MM.1S (cell line): ENCODE measurements around the gene CALCB.

ENCODE experiments used
- DNase-seq: peaks from one replicate; pipeline ENCODE4 v3.0.0-alpha.2; 2015
- H2AFZ ChIP-seq: fragments of 300-600 bp; sonication (generic); 2 replicates; pipeline ENCODE4 v1.6.0; 2016; ENCODE audit warnings: antibody characterized with exemption, low read length
- H3F3A ChIP-seq: fragments of 300-600 bp; sonication (generic); 2 replicates; pipeline ENCODE4 v1.6.1; 2016; ENCODE audit warnings: mild to moderate bottlenecking, antibody characterized with exemption, low read length, moderate library complexity, mixed read lengths; ENCODE audit not compliant: insufficient read depth
- H3K27ac ChIP-seq: fragments of 300-600 bp; sonication (generic); 2 replicates; pipeline ENCODE4 v1.5.1; 2016; ENCODE audit warnings: mild to moderate bottlenecking, low read length
- H3K27me3 ChIP-seq: fragments of 300-600 bp; sonication (generic); replicated peaks from 2 replicates; pipeline ENCODE4 v1.6.0; 2016; ENCODE audit warnings: low read length; ENCODE audit not compliant: insufficient read depth
- H3K36me3 ChIP-seq: fragments of 300-600 bp; sonication (generic); replicated peaks from 2 replicates; pipeline ENCODE4 v1.6.1; 2016; ENCODE audit warnings: mild to moderate bottlenecking, low read length, mixed read lengths; ENCODE audit not compliant: insufficient read depth
- H3K4me1 ChIP-seq: fragments of 300-600 bp; sonication (generic); 2 replicates; pipeline ENCODE4 v1.6.1; 2016; ENCODE audit warnings: low read length, mixed read lengths
- H3K4me2 ChIP-seq: fragments of 300-600 bp; sonication (generic); 2 replicates; pipeline ENCODE4 v1.6.0; 2016; ENCODE audit warnings: low read depth, low read length
- H3K4me3 ChIP-seq: fragments of 300-600 bp; sonication (generic); 2 replicates; pipeline ENCODE4 v1.5.1; 2016; ENCODE audit warnings: low read length, mixed read lengths
- H3K79me2 ChIP-seq: fragments of 300-600 bp; sonication (generic); 2 replicates; pipeline ENCODE4 v1.6.1; 2016; ENCODE audit warnings: mixed run types, low read length, mixed read lengths
- H3K9ac ChIP-seq: fragments of 300-600 bp; sonication (generic); 2 replicates; pipeline ENCODE4 v1.6.1; 2016; ENCODE audit warnings: low read length, mixed read lengths
- H3K9me2 ChIP-seq: fragments of 300-600 bp; sonication (generic); replicated peaks from 2 replicates; pipeline ENCODE4 v1.6.1; 2016; ENCODE audit warnings: mild to moderate bottlenecking, low read length, mixed read lengths; ENCODE audit not compliant: insufficient read depth
- H3K9me3 ChIP-seq: fragments of 300-600 bp; sonication (generic); replicated peaks from 2 replicates; pipeline ENCODE4 v1.6.1; 2016; ENCODE audit warnings: mild to moderate bottlenecking, low read length, mixed read lengths; ENCODE audit not compliant: insufficient read depth
- H4K20me1 ChIP-seq: fragments of 300-600 bp; sonication (generic); 2 replicates; pipeline ENCODE4 v1.6.1; 2016; ENCODE audit warnings: mild to moderate bottlenecking, low read length, moderate library complexity, mixed read lengths; ENCODE audit not compliant: insufficient read depth
- EZH2 ChIP-seq: fragments of 300-600 bp; sonication (generic); optimal IDR thresholded peaks from 2 replicates; pipeline ENCODE3; 2017; ENCODE audit warnings: low read depth, mild to moderate bottlenecking, antibody characterized with exemption, low read length, mixed read lengths
- EZH2phosphoT487 ChIP-seq: fragments of 300-600 bp; sonication (generic); IDR thresholded peaks from 2 replicates; pipeline ENCODE4 v1.6.1; 2018; ENCODE audit warnings: antibody characterized with exemption, low read length
- TF ChIP-seq, protein P1 (sequence below): fragments of 300-600 bp; sonication (generic); IDR thresholded peaks from 2 replicates; pipeline ENCODE4 v1.5.1; 2016; ENCODE audit warnings: antibody characterized with exemption, low read length, mixed read lengths

The CALCB gene

DNA sequence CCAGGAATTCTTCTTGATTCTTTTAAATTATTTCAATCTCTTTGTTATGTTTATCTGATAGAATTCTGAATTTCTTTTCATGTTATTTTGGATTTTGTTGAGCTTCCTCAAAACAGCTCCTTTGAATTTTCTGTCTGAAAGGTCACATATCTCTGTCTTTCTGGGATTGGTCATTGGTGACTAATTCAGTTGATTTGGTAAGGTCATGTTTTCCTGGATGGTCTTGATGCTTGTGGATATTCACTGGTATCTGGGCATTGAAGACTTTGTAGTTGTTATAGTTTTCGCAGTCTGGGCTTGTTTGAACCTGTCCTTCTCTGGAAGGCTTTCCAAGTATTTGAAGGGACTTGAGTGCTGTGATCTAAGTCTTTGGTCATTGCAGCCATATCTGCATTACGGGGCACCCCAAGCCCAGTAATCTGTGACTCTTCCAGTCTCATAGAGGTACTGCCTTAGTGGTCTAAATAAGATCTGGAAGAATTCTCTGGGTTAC, 22.4 kb downstream of the CALCB start:
- Histone ChIP-seq H3K4me3 (no peak overlapping the region), H3K27ac (no peak overlapping the region), H3K4me1 (no peaks in the 10 kb centered on the region), H3K4me2 (no peak overlapping the region), H4K20me1 (no peaks in the 10 kb centered on the region), H3K36me3 (no peaks in the 10 kb centered on the region), H3K9me3 (no peaks in the 10 kb centered on the region), H3F3A (no peaks in the 10 kb centered on the region), H3K9ac (no peak overlapping the region), H2AFZ (no peak overlapping the region), H3K9me2 (no peaks in the 10 kb centered on the region), H3K79me2 (no peaks in the 10 kb centered on the region), H3K27me3 (no peaks in the 10 kb centered on the region)
- TF ChIP-seq EZH2 = no peak
- TF ChIP-seq, protein P1, sequence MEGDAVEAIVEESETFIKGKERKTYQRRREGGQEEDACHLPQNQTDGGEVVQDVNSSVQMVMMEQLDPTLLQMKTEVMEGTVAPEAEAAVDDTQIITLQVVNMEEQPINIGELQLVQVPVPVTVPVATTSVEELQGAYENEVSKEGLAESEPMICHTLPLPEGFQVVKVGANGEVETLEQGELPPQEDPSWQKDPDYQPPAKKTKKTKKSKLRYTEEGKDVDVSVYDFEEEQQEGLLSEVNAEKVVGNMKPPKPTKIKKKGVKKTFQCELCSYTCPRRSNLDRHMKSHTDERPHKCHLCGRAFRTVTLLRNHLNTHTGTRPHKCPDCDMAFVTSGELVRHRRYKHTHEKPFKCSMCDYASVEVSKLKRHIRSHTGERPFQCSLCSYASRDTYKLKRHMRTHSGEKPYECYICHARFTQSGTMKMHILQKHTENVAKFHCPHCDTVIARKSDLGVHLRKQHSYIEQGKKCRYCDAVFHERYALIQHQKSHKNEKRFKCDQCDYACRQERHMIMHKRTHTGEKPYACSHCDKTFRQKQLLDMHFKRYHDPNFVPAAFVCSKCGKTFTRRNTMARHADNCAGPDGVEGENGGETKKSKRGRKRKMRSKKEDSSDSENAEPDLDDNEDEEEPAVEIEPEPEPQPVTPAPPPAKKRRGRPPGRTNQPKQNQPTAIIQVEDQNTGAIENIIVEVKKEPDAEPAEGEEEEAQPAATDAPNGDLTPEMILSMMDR = no peak
- no peak for TF ChIP-seq EZH2phosphoT487
- no peak for DNase-seq

DNA sequence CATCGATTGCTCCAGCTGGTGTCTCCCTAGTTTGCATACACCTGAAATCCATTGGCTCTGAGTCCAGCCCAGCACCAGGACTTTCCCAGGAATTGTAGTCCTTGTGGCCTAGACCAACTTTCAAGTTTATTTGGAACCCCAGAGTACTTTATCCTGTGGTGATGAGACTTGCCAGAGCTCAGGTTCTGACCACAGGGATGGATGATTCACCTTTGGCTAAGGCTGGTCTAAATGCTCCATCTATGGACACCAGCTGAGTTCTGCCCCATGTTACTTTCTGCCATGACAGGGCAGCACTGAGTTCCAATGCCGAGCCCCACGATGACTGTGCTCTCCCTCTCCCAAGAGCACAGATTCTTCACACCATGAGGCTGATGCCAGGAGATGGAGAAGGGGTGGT, 24.0 kb downstream of the CALCB start:
- no peaks in the 10 kb centered on the region for H3F3A ChIP-seq
- no peaks in the 10 kb centered on the region for H3K9me2 ChIP-seq
- H2AFZ ChIP-seq = no peak overlapping the region
- no peak overlapping the region for H3K9ac ChIP-seq
- no peaks in the 10 kb centered on the region for H3K79me2 ChIP-seq
- H3K9me3 ChIP-seq = no peaks in the 10 kb centered on the region
- H4K20me1 ChIP-seq = no peaks in the 10 kb centered on the region
- no peaks in the 10 kb centered on the region for H3K4me1 ChIP-seq
- H3K27me3 ChIP-seq = no peaks in the 10 kb centered on the region
- no peak overlapping the region for H3K27ac ChIP-seq
- no peak for DNase-seq
- no peak overlapping the region for H3K4me2 ChIP-seq
- TF ChIP-seq EZH2 (no peak), EZH2phosphoT487 (no peak)
- TF ChIP-seq, protein P1 = no peak
- H3K4me3 ChIP-seq = no peak overlapping the region
- H3K36me3 ChIP-seq = no peaks in the 10 kb centered on the region

DNA sequence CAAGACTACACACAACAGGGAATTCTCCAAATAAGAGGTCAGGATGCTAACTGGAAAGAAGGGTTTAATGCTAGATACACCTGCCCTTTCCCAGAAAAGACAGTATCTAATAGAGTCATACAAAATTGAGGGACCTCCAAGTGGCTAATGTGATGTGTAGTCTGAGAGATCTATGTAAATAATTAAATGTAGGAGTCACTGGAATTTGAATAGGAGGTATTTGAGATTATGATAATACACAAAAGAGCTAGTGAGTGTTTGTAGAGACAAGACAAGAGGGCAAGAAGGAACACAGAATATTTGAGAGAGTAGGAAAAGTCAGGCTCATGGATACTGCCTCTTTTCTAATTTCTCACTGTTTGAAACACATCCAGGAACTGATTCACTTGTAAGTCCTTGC, 25.9 kb downstream of the CALCB start:
- TF ChIP-seq EZH2phosphoT487 (no peak), EZH2 (no peak)
- TF ChIP-seq, protein P1 = no peak
- H3F3A ChIP-seq = no peaks in the 10 kb centered on the region
- no peaks in the 10 kb centered on the region for H3K4me1 ChIP-seq
- H3K27me3 ChIP-seq = no peaks in the 10 kb centered on the region
- no peak for DNase-seq
- H3K9me2 ChIP-seq = no peaks in the 10 kb centered on the region
- no peak overlapping the region for H3K4me3 ChIP-seq
- no peak overlapping the region for H2AFZ ChIP-seq
- H3K36me3 ChIP-seq = no peaks in the 10 kb centered on the region
- H3K9ac ChIP-seq = no peak overlapping the region
- H3K4me2 ChIP-seq = no peak overlapping the region
- no peaks in the 10 kb centered on the region for H3K79me2 ChIP-seq
- H3K9me3 ChIP-seq = no peaks in the 10 kb centered on the region
- H4K20me1 ChIP-seq = no peaks in the 10 kb centered on the region
- no peak overlapping the region for H3K27ac ChIP-seq
